Globus pallidus (tissue), 1 donor: Measurements from ENCODE around the gene SRSF1.

Experiments used
- DNase-seq: peaks from one replicate; pipeline ENCODE4 v3.0.0-alpha.2; 2015; ENCODE audit warnings: low spot score

Gene SRSF1

GRCh38 chr17:58019039-58019438 lies 12.0 kb upstream of the SRSF1 start:
- DNase-seq: no peak

DNA sequence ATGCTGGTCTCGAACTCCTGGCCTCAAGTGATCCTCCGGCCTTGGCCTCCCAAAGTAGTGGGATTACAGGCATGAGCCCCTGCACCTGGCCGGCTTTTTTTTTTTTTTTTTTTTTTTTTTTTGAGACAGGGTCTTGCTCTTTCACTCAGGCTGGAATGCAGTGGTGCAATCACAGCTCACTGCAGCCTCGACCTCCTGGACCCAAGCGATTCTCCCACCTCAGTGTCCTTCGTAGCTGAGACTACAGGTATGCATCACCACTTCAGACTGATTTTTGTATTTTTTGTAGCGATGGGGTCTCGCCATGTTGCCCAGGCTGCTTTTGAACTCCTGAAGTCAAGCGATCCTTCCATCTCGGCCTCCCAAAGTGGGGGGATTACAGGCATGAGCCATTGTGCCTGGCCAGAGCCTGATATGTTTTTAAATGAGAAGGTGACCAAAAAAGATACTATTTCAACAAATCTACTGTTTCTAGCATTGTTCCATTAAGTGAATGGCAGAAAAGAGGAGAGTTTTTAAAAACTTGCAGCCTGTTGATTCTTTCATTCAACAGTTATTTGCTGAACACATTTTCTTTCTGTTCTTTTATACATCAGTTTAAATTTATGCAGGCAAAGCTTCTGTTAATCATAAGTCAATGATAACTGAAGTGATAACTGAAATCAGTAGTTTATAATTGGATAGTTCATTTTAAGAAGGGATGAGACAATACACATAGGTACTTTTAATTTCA lies 3.2 kb upstream of the SRSF1 start:
- no peak for DNase-seq

DNA sequence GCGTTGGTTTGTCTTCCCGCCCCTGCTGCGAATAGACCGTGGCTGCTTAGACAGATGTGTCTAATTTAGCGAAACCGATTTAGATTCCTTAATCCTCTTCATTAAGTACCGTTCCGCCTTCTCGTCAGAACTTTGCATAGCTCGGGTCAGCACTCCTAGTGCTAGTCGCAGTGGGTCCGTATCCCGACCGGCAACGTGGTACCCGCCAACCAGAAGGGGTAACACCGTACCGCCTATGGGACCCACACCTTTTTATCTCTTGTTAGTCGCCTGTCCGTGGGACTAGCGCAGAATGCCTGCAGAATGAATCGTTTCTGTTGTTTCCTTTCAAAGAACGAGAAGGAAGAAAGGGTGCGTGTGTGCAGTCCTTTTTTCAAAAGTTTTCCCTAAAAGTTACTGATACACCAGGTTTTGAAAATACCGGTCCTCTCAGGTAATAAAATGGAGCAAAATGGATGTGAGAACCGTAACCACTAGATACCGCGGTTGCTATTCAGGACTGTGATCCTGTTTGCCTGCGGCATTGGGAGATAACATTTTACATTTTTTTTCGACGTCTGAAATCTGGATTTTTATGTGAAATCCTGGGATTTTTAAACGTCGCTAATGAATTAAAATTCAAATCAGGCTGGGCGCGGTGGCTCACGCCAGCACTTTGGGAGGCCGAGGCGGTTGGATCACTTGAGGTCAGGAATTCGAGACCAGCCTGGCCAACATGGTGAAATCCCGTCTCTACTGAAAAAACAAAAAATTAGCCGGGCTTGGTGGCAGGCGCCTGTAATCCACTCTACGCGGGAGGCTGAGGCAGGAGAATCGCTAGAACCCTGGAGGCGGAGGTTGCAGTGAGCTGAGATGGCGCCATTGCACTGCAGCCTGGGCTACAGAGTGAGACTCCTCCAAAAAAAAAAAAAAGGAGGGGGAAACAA lies 998 bp upstream of the SRSF1 start:
- no peak for DNase-seq

DNA sequence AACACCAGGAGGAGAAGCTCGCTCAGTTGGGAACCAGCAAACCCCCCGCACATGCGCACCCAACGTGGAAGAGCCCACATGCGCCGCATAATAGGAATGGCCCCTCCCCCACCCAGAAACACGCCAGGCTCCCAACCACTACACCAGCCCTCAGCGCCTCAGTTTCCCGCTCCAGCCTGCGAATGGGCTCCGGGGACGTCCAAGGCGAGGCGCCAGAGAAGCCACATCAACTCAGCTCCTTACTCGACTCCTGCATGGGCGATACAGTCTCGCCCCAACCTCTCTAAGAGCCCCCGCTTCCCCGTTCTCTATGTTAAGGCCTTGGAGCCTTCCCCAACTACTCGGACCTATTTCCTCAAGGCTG lies 504 bp downstream of the SRSF1 start:
- DNase-seq: peak; percentile 65

- no peak for DNase-seq
These were observed 1.1 kb downstream of the SRSF1 start for GRCh38 chr17:58005728-58006559.

DNA sequence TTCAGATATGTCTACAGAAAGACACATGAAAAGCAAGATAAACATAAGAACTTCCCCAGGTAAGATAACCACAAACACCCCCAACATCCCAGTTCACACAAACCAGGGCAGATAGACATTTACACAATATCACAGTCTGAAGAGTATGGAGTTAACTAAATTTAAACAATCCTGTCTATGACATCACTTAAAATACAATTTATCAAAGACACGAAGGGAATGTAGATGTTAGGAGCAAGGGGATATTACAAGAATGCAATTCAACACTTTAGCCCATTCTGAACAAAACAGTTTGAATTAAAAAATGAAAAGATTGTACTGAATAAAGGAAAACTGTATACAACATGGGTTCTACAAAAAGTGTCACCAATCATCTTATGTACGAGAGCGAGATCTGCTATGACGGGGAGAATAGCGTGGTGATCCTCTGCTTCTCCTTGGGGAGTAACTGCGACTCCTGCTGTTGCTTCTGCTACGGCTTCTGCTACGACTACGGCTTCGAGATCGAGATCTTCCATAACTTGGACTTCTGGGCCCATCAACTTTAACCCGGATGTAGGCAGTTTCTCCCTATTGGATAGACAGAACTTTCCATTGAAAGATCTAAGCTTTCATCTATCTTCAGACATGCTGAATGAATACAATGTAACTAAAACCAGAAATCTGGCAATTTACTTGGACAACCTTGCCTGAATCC lies 1.9 kb downstream of the SRSF1 start:
- DNase-seq: no peak

- DNase-seq: no peak
These were observed 3.0 kb downstream of the SRSF1 start for GRCh38 chr17:58004060-58004459.

- DNase-seq: no peak
These were observed 4.1 kb downstream of the SRSF1 start for GRCh38 chr17:58002973-58003372.

GRCh38 chr17:58002154-58002948 lies 4.7 kb downstream of the SRSF1 start:
- no peak for DNase-seq

GRCh38 chr17:58001461-58002124 lies 5.5 kb downstream of the SRSF1 start:
- DNase-seq: no peak

- peak; percentile 79 for DNase-seq
These were observed 7.5 kb downstream of the SRSF1 start for GRCh38 chr17:57999496-58000017.

DNA sequence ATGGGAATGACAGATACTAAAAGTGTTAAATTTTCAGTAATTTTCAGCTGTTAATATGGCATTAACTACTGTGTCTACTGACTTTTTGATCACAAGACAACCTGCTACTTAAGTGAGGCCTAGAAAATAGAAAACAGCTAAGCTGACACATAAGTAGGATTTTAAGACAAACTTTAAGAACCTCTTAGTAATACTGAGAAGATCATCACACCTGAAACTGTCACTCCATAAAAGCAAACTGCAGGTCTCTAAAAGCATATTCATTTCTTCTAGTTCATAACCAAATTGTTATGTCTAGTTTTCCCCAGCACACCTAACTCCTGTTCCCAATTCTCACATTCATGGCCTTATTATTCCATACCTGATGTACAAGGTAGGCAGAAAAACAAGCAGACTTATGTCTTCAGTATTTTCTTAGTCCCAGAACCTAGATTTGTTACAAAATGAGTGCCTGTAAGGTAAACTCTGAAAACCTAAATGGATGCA lies 8.0 kb downstream of the SRSF1 start:
- DNase-seq: no peak

DNA sequence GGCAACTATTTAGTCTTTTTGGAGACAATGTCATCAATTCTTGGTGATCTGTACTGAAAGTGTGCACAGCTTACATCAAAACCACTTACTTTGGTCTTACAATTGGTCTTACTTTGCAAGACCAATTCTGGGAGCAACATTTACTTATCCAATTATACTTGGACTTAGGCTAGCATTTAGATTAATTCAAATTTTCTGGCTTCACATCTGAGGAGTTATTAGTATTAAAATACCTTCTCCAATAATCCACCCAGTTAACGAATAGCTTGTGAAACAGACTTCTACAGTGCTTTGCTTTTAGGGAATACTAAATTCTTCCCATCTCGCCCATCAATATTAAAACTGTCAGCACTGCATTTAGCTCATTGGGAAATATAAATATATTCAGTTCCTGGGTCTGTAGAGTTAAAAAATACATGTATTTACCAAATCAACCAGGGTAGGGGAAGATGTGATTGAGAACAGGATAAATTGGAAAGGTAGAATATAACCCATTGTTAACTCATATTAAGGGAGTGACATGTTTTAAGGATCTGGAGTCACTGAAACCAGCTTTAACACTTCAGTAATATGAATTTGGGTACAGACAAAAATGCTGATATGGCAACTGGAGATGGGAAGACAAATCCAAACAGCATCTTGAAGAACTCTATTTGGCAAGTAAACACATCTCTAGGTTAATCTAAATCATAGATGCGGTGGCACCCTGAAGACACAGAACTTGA lies 9.8 kb downstream of the SRSF1 start:
- no peak for DNase-seq

- peak; percentile 87 for DNase-seq
These were observed 11.7 kb downstream of the SRSF1 start for GRCh38 chr17:57995076-57995956.

DNA sequence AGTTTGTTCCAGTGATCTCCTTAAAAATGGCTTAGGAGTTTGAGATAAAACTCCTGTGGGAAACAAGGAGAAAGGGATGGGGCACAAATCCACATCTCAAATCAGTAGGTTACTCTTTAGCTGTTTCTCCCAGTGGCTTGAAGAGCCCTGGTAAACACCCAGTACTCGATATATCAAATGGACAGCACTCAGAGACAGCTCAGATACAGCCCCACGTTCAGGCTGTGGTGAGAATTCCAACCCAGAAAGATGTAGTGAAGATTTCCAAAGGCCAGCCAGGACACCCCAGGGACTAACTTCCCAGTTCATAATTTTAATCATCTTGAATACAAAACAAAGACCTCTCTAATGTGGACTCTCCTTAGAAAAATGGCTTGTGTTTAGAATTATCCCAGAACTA lies 12.6 kb downstream of the SRSF1 start:
- no peak for DNase-seq

- DNase-seq: no peak
These were observed 13.3 kb downstream of the SRSF1 start for GRCh38 chr17:57993471-57994365.

- DNase-seq: no peak
These were observed 15.5 kb downstream of the SRSF1 start for GRCh38 chr17:57991537-57991936.
